GM21717 (cell line): ENCODE results near the gene GJD3.

Experiments
- ATAC-seq: cut with Tn5 transposase; IDR thresholded peaks from one replicate; pipeline ENCODE4 v1.9.1; 2021; ENCODE audit warnings: mild to moderate bottlenecking, moderate library complexity; ENCODE audit not compliant: unreplicated experiment

GJD3 gene

DNA sequence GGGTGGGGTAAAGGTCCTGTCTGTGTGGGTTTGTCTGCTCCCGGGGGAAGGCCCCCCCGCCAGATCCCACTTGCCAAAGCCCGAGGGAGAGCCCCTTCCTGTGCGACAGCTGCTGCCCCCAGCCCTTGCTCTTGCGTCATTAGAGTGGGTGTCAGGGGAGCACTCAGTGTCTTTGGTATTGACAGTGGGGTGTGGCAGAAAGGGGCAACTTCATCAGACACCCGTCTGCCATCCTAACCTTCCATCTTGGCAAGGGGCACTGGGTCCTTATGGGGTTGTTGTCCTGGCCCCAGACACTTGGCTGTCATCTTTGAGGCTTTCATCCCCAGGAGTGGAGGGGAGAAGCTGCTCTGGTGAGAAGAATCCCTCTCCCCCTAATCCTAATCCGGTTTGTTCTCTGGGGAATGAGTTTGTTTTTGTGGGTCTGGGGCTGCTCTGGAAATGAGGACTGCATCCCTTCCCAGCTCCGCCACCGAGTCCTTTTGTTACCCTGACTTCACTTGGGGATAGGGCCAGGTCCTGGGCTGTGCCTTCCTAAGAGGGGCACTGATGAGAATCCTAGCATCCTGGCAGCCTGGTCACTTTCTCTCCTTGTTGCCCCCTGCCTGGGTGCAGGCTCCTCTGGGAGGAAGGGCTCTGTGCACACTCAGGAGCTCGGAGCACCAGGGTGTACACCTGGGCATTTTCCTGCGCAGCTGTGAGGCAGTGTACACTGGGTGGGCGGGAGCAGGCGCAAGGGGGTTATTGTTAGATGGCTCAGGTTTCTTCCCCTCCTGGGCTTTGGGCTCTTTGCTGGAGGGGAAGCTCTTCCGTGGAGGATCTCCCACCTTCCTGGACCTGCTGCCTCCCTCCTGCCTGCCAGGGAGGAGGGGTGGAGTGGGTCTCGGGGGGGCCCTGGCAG is 21.1 kb downstream of the GJD3 start:
- ATAC-seq, result no peak

DNA sequence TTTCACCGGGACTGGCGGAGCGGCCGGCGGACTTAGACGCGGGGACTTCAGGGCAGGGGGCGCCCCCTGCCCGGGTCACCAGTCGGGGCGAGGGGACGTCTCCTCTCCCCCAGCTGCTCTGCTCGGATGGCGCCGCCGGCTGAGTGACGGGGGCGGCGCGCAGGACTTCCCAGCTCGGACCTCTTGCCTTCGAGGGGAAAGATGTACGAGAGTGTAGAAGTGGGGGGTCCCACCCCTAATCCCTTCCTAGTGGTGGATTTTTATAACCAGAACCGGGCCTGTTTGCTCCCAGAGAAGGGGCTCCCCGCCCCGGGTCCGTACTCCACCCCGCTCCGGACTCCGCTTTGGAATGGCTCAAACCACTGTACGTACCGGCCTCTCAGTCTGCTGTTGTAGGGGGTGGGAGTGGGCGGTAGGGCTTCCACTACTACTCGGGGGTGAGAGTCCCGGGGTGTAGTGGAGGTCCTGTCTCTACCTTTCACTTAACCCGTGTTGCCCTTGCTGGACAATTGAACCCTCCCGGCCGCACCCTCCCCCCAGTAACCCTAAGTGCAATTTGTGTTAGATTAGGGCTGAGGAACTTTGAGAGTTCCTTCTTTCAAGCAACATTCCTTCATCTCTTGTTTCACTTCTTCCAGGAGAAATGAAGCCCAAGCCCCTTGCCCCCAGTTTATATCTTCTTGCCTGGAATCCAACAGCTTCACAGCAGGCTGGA is 21.9 kb downstream of the GJD3 start:
- ATAC-seq, result no peak

DNA sequence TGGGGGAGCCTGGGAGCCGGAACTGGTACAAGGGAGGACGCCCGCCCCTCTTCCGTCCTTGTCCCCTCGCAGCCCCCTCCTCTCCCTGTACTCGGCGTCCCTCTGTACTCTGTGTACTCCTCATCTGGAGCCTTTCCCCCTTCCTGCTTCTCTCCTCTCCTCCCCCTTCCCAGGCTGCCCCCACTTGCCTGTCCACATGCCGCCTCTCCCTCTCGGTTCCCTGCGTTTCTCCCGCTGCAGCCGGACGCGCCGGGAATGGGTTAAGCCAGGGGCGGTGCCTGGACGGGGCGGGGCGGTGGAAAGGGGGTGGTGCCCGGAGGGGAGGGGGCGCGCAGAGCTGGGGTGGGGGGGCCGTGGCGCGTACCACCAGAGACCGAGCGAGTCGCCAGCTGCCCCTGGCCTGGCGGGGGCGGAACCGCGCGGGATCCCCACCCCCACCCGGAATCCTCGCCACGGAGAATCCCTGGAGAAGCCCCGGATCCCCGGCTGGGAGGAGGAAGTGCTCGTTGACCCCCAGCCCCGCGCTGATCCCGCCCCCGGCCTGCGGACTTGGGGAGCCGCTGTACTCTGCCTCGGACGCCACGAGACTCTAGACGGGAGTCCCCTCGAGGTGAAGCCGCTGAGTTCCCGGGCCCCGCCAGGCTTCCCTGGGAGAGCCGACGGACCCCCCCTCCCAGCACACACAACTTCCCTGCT is 22.6 kb downstream of the GJD3 start:
- no peak for ATAC-seq

DNA sequence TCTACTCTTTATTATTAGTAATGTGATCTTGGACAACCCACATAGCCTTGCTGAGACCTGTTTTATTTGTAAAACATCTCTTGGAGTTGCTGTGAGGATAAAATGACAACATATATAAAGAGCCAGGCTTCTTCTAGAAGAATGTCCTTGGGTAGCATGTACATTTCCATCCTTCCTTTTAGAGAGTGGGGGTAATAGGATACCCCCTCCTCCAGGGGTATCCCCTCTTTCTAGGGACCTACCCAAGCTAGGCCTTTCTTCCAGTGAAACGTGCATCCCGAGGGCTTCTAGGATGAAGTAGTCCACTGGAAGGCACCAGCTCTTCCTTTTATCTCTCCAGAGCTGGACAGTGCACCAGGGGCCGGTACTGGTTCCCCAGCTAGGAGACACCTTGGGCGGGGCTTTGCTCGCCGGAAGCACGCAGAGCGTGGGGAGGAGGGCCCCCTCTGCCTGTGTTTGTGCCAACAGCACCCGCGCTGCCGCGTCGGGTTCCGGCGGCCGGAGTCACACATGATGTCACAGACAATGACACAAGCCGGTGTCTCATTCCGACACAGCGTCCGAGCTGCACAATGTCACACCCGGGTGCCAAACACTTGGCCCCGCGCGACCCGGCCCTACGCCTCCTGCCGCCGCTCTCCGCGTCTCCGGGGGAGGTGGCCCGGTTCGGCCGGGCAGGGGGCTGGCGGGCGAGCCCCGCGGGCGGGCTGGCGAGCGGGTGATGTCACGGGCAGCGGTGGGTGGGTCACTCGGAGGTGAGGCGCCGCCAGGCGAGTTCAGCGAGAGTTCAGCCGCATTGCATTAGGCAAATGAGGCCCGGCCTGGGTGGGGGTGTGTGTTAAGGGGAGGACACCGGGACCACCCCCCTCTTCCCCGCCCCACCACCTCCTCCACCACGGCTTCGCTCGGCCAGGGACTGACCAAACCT is 23.4 kb downstream of the GJD3 start:
- peak; percentile 55 for ATAC-seq

DNA sequence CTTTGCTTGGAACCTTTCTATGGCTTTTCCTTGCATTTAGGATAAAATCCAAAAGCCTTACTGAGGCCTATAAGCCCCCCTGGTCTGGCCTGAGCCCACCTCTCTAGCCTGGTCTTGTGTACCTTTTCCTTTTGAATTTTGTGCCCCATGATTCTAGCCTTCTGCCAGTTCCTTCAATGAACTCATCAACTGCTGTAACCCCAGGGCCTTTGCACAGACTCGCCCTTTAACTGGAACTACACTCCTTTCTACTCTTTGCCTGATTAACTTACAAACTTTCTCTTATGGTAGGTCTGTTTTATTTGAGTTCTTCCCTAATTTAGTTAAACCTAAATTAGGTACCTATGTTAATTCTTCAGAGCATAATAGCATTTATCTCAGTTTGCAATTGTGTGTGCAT is 24.2 kb downstream of the GJD3 start:
- no peak for ATAC-seq

DNA sequence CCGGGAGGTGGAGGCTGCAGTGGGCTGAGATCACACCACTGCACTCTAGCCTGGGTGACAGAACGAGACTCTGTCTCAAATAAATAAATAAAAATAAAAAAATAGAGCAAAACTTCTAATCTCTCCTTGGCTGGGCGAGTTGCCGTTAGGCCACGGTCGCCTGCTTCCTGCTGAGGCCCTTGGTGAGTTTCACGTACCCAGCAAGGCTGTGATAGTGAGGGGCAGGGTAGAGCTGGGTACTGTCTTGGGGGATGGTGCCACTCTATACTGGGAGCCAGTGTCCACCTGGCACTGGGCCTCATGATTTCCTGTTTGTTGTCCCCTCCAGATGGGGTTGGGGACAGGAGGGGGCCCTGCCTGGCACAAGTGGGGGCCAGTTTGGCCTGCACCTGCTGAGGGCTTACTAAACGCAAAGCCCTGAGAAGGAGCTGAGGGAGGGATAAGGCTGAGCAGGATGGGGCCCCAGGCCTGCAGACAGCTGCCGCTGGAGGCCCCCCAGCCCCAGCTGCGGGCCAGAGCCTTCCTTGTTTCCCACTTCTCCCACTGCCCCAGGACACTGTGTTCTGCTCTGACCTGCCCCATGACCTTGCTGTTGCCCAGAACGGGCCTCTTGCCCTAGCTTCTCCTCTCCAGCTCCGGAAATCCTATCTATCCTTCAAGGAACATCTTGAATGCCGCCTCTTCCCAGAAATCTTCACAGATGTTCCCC is 25.4 kb downstream of the GJD3 start:
- ATAC-seq, result no peak

DNA sequence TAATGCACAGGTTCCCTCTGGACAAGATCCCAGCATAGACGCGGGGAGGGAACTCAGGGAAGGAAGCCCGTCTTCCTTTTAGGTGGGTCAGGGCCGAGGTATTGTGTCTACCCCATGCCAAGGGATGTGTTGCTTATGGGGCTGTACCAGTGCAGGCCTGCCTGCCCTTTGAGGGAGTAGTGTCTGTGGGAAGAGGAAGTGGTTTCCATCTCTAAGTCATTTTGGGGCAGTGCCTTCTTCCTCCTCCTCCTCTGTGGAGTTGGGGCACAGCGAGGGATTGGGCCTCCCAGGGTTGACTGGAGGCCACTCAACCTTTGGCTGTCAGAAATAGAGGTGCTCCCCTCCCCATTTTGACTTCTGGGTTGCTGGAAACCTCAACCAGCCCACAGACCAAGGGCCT is 26.5 kb downstream of the GJD3 start:
- no peak for ATAC-seq

DNA sequence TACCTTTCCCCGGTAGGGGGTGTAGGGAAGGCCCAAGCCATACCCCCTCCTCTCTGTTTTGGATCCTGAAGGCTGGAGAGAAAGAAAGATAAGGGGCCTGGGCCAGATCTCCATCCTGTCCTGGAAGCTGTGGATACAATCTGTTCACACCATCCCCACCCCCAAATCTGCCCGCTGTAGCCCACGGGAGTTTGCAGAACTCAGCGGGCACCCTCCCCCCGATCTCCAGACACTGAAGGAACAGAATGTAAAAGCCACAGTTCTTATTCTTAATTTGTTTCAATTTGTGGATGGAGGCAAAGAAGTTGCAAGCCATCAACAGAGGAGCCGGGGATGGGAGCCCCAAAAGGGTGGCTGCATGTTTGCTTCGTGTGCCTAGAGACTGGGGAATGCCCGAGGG is 27.2 kb downstream of the GJD3 start:
- no peak for ATAC-seq

DNA sequence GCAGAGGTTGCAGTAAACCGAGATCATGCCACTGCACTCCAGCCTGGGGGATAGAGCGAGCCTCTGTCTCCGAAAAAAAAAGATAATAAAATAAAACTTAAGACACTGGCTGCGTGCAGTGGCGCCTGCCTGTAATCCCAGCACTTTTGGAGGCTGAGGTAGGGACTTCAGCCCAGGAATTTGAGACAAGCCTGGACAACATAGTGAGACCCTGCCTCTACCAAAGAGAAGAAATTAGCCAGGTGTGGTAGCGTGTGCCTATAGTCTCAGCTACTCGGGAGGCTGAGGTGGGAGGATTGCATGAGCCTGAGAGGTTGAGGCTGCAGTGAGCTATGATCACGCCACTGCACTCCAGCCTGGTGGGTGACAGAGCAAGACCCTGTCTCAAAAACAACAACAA is 28.9 kb downstream of the GJD3 start:
- no peak for ATAC-seq

DNA sequence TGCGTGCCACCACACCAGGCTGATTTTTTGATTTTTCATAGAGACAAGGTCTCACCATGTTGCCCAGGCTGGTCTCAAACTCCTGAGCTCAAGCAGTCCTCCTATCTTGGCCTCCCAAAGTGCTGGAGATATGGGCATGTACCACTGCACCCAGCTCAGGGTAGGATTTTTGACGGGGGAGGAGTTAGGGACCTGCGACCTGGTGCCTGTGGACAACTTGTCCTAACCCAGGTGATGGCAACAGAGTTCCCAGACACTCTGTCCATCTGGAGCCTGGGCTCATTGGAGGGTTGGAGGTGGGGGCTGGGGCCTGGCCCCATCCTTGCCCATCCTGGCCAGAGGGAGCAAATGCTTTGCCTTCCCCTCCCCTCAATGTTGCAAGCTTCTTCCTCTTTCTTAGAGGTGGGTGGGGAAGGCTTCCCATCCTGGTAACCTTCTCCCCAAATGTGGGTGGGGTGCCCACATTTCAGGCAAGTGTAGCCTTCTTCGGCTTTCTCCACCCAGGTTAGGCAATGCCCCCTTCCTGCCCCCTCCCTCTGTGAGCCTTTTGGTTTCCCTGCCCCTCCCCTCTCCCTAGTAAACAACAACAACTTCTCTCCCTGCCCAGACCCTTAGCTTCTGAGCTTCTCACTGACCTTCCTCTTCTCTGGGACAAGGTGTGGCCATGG is 30.6 kb downstream of the GJD3 start:
- ATAC-seq, result no peak

DNA sequence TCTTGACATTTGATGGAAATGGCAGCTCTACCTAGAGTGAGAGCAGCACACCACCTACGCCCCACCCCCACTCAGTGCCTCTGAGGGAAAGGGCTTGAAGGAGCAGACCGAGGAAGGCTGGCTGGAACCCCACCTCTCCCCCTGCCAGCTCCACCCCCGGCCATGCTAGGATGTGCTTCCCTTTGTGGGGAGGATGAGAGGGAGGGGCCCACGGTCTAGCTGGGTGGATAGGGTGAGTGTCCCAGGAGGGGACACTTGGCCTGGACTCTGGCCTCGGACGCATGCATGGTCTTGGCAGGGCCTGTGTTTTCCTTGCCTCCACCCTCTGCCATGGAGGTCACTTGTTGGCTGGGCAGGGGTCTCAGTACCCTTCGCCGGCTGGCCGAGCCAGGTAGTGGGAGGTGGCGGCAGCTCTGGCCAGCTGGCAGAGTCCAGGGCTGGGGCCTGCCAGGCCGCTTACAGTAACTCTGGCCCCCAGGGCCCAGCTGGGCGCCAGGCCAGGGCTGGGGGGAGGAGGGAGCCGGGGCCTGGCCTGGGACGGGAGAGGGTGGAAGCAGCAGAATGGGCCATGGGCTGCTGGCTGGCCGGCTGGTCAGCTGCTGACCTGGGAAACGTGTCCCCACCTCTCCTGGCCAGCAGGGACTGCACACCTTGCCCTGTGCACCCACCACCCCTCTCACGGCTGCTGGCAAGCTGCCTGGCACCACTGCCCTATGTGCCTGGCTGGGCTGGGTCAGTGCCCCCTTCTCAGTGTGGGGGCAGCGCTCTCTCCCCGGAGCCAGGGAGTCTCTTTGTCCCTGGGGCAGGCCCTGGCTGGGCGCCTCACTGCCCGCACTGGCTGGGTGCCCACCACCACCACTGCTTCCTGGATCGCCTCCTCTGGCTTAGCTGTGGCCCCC is 32.5 kb downstream of the GJD3 start:
- no peak for ATAC-seq

DNA sequence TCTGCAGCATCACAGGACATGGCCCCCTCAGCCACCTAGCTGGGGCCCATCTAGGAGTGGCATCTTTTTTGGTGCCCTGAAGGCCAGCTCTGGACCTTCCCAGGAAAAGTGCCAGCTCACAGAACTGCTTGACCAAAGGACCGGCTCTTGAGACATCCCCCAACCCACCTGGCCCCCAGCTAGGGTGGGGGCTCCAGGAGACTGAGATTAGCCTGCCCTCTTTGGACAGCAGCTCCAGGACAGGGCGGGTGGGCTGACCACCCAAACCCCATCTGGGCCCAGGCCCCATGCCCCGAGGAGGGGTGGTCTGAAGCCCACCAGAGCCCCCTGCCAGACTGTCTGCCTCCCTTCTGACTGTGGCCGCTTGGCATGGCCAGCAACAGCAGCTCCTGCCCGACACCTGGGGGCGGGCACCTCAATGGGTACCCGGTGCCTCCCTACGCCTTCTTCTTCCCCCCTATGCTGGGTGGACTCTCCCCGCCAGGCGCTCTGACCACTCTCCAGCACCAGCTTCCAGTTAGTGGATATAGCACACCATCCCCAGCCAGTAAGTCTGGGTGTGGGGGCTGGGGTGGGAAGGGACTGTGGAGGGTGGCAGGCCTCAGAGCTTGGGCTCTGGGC is 33.6 kb downstream of the GJD3 start:
- no peak for ATAC-seq

DNA sequence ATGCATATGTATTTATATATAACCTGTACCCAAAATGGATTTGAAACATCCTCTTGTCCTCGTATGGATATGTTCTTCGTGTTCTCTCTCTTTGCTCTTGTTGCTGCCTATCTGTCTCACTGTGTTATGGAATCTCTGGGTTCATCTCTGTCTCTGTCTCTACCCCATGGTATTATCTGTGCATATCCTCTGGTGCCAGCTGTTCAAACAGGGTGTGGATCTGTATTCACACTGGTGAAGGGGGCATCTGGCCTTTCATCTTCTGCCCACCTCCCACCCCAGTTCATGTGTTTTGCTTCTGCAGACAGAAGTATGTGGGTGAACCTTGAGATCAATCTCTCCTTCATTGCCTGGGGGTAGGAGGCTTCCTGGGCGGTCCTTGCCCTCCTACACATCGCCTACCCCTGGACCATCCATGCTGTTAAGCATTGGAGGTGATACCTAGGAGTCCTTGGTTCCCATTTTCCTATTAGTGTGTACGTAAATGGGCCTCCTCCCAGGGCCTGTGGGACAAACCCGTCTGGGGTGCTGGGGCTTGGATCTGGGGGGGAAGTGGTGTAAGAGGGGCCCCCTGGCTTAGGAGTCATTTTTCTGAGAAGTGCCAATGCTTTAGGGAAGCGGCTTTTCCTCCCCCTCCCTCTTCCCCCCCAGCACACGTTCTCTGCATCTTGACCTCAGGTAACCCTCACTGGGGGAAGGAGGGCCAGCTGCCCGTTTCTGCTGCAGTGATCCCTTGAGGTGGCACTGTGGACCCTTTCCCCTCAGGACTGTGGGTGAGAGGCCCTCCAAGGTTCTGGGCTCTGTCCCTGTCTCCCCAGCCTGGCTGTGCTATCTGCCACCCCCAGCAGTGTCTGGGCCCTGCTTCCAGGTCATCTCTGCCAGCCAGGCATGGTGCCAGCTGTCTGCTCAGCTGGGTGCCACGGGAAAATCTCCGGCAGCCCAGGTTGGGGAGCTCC is 34.4 kb downstream of the GJD3 start:
- no peak for ATAC-seq

DNA sequence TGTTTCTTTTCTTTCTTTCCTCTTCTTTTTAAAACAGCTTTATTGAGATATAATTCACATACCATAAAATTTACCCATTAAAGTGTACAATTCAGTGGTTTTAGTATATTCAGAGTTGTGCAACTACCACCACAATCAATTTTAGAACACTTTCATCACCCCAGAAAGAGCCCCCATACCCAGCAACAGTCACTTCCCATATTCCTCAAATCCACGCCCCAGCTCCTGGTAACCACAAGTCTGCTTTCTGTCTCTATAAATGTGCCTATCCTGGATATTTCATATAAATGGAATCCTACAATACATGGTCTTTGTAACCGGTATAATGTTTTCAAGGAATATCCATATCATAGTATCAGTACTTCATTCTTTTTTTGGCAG is 36.2 kb downstream of the GJD3 start:
- no peak for ATAC-seq

DNA sequence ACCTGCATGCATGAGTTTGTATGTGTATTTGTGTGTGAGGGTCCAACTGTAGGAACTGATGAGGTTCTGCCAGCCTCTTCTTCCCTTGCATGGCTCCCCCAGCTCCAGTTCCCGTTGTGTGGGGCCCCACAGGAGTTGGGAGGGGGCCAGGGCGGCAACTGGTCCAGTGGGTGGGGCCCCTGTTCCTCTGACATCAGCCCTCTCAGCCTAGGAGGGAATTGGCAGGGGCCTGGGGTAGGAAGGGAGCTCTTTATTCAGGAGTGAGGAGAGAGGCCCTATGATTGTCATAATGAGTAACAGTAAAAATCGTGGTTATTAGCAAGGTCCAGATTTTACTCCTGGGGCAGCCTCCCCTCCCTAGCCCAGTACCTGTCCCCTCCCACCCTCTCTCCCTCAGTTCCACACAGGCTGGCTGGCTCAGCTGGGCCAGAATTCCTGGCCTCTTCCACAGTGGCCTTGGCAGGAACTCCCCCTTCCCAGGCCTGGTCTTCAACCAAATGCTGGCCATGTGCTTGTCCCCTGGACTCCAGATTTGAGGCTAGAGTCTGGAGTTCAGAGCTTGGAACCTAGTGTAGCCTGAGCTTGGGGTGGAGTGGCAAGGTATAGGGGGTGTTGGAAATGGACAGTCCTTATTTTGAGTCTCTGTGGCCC is 36.7 kb downstream of the GJD3 start:
- no peak for ATAC-seq

DNA sequence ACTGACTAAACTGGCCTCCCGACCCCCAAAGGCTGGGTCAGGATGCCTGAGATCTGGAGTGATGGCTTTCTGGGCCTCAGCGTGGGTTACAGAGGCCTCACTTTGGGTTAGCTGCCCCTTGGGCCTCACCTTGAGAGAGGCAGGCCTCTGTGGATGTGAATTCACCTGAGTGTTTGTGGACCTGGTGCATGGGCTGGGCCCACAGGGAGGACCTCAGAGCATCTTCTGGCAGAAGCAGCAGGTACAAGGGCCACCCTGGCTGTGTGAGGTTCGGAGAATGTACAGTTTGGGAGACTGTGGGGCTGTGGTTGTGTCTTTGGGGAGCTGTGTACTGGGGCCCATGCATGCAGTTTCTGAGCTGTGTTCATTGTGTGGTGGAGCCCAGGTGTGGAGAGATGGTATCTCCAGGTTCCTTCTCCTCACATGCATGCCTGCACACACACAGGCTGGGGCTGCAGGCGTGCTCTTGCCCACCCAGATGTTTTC is 37.2 kb downstream of the GJD3 start:
- no peak for ATAC-seq
